Stimulated activated effector memory CD8-positive, alpha-beta T cell treated with anti-CD3 and anti-CD28 coated beads, Interleukin-12 subunit alpha, Interleukin-12 subunit beta, amount 100 ng/mL, for 72 hours (primary cell): ENCODE results near the gene SLC25A42.

ENCODE experiments used
- ATAC-seq: fragments of 150-1000 bp; cut with Tn5 transposase; 2 replicates; pipeline ENCODE4 v1.10.0; 2021
- DNase-seq, 2 donors: peaks; one replicate each; pipeline ENCODE4 v3.0.0; 2021 to 2022; ENCODE audit warnings: low spot score in 2 of 2
- H3K27ac Mint-ChIP-seq: one replicate; pipeline ENCODE4 v1.8.0; 2022; ENCODE audit warnings: mild to moderate bottlenecking, mixed read lengths
- H3K36me3 Mint-ChIP-seq: one replicate; pipeline ENCODE4 v1.8.0; 2022; ENCODE audit warnings: mild to moderate bottlenecking, mixed read lengths
- H3K4me1 Mint-ChIP-seq: one replicate; pipeline ENCODE4 v1.8.0; 2022; ENCODE audit warnings: mixed read lengths
- H3K4me3 Mint-ChIP-seq: one replicate; pipeline ENCODE4 v1.8.0; 2022; ENCODE audit warnings: mild to moderate bottlenecking, mixed read lengths
- H3K9me3 Mint-ChIP-seq: one replicate; pipeline ENCODE4 v1.8.0; 2022; ENCODE audit warnings: mixed read lengths

The SLC25A42 gene

DNA sequence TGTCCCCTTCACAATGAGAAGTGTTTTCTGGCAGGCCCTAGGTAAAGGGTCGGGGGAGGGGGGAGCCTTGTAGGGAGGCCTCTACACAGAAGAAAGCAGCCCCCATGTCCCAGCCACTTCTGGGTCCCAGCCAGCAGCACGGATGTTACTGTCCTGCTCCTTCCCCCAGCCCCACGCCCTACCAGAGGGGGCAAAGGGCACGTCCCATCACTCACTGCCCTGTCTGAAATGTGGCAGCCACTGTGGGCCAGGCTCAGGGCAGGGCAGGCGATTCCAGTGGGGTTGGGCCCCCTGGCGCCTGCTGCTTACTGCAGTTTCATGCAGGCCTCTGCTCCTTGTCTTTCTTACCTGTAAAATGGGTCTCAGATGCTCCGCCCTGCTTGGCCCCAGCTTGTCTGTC, 6.1 kb upstream of the SLC25A42 start:
- DNase-seq (no peak), ATAC-seq (no peak)
- Mint-ChIP-seq H3K27ac (no peak overlapping the region), H3K4me3 (no peak overlapping the region), H3K9me3 (no peaks in the 10 kb centered on the region), H3K4me1 (peaks cover 5% of the 10 kb centered on the region), H3K36me3 (peaks cover 33% of the 10 kb centered on the region)

DNA sequence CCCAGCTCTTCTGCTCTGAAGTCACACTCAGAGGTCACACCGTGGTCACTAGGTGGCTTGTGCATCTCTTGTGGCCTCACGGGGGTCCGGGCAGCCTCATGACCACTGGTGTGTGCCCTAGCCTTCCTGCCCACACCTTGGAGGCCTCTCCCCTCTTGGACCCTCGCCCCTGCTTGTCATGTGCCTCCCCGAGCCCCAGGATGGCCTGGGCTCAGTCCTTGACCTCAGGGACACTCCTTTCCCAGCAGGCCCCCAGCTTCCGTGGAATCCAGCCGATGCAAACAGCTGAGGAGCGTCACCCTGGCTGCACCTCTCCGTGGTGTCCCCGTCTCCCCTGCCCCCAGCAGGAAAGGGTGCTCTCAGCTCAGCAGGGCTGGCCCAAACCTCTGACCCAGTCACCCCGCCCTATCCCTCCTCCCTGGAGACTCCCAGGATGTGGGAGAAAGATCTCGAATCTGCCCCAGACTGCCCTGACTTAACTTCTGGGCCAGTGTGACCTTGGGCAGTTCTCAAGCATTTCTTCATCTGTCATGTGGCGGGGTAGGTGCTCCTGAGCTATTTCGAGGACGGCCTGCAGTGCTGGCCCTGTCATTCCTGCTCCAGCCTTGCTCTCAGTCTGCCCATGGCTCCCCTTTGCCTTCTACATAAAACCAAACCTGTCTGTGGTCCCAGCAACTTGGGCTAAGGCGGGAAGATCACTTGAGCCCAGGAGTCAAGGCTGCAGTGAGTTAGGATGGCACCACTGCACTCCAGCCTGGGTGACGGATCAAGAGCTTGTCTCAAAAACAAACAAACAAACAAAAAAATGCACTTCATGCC, 4.6 kb upstream of the SLC25A42 start:
- DNase-seq (no peak), ATAC-seq (no peak)
- H3K4me1 Mint-ChIP-seq: peaks cover 13% of the 10 kb centered on the region

DNA sequence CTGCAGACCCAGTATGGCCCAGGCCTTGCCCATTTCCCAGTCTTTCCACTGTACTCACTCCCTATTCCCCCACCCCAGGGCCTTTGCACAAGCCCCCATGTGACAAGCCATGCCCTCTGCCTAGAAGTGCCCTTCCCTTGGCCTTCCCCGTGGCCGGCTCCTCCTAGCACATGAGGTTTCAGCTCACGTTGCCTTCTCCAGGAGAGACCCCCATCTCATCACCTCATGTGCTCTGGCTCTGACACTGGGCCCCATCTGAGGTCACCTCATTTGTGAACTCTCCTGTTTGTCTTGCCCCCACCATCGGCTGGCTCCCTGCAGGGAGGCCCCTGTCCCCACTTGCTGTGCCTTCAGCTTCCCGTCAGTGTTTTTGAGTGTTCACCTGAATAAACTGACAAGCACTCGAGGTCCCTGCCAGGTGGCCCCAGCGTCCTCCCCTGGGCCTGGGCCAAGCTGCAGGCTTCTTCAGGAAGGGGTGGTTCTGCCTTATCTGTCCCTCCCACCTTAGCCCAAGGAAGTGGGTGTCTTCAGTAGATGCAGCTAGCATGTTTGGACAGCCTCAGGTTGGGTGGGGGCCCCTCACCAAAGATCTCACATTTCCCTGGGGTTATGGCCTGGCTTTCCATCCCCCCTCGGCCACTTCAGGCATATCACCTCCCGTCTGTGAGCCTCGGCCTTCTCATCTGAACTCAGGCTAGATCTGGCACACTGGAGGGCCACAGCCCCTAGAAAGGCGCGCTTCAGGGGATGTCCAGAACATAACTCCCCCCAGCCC, 3.8 kb upstream of the SLC25A42 start:
- H3K4me3 Mint-ChIP-seq: no peak overlapping the region
- DNase-seq: no peak
- H3K4me1 Mint-ChIP-seq: peaks cover 21% of the 10 kb centered on the region
- ATAC-seq: no peak
- peaks cover 24% of the 10 kb centered on the region for H3K36me3 Mint-ChIP-seq
- peak overlapping the region; percentile 58 for H3K27ac Mint-ChIP-seq
- no peaks in the 10 kb centered on the region for H3K9me3 Mint-ChIP-seq

More for the DNA sequence above, 4.6 kb upstream of the SLC25A42 start:
- H3K4me3 Mint-ChIP-seq: no peak overlapping the region
- peak overlapping the region; percentile 58 for H3K27ac Mint-ChIP-seq
- H3K9me3 Mint-ChIP-seq: no peaks in the 10 kb centered on the region
- peaks cover 25% of the 10 kb centered on the region for H3K36me3 Mint-ChIP-seq

DNA sequence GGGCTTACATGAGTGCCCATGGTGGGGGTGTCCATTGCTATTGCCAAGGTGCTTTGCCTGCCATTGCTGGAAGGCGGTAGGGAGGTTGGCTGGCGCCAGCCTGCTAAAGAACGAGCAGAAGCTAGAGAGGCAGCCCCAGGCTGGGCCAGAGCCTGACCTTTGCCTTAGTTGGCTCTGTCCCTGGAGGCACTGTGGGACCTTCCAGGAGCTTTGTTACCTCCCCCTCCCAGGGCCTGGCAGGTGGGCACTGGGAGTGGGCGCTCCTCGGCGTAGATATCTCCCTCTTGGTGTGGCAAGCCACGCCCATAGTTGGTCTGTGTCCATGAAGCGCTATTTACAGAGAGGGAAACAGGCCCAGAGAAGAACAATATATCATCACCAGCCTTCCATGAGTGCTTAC, 2.3 kb upstream of the SLC25A42 start:
- Mint-ChIP-seq H3K36me3 (peaks cover 15% of the 10 kb centered on the region), H3K27ac (no peak overlapping the region)

DNA sequence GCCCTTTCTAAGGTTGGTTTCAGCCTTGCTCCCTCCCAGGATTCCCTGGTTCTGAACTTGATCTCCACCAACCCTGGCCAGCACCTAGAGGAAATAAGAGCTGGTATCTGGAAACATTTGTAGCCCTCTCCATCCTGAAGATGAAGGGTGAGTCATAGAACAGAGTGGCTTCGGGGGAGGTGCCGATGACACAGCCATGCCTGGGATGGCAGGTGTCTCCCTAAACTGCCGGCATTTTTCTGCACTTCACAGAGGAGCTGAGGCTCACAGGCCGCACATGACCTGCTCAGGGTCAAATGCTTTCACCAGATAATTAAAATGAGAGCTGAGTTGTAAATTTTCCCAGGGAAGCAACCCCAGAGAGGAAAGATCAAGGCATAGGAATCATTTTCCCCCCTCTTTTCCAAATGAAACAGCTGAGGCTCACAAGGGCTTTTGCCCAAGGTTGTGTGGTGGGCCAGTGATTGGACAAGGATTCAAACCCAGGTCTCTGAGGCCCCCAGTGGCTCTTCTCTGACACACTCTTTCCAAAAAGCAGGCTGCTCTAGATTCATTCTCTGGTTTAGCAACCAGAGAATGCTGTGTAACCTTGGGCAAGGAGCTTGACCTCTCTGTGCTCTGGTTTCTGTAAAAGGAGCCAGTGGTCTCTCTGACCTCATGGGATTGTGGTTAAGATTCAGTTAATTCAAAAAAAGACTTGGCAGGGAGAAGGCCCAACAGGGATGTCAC, 1.2 kb upstream of the SLC25A42 start:
- H3K27ac Mint-ChIP-seq: peak overlapping the region; percentile 83
- H3K36me3 Mint-ChIP-seq: peaks cover 15% of the 10 kb centered on the region
- no peak for DNase-seq

More for the DNA sequence above, 2.3 kb upstream of the SLC25A42 start:
- no peak overlapping the region for H3K4me3 Mint-ChIP-seq
- DNase-seq (no peak), ATAC-seq (no peak)
- H3K4me1 Mint-ChIP-seq: peaks cover 25% of the 10 kb centered on the region
- no peaks in the 10 kb centered on the region for H3K9me3 Mint-ChIP-seq

DNA sequence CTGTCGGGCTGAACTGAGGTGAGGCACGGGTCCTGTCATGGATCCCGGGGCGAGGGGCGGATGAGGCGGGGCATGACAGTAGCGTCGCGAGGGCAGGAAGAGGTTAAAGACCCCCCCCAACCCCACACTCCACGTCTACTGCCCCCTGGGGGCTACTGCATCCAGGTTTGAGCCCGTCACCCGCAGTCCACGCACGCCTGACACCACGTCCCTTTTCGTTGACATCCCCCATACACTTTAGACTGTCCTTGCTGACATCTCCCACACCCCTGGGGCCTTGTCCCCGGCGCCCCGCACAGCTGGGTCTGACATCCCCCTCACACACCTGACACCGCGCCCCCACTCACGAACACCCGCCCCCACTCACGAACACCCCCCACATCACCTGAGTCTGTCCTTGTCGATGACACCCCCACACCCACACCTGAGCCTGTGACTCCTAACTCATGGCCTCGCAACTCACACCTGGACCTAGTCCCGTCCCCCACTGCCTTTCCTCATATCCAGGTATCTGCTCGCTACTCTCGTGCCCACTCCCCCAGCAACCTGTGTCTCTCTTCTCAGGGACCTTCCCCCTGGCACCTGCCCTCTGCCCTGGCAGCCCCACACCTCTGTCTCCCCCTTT, 416 bp downstream of the SLC25A42 start:
- DNase-seq: no peak
- H3K27ac Mint-ChIP-seq: peak overlapping the region; percentile 83
- no peak for ATAC-seq
- peak overlapping the region; percentile 92 for H3K4me3 Mint-ChIP-seq
- H3K9me3 Mint-ChIP-seq: no peaks in the 10 kb centered on the region
- peaks cover 29% of the 10 kb centered on the region for H3K4me1 Mint-ChIP-seq
- H3K36me3 Mint-ChIP-seq: peaks cover 7% of the 10 kb centered on the region

More for the DNA sequence above, 1.2 kb upstream of the SLC25A42 start:
- ATAC-seq: no peak
- H3K9me3 Mint-ChIP-seq: no peaks in the 10 kb centered on the region
- peaks cover 25% of the 10 kb centered on the region for H3K4me1 Mint-ChIP-seq
- peak overlapping the region; percentile 92 for H3K4me3 Mint-ChIP-seq

DNA sequence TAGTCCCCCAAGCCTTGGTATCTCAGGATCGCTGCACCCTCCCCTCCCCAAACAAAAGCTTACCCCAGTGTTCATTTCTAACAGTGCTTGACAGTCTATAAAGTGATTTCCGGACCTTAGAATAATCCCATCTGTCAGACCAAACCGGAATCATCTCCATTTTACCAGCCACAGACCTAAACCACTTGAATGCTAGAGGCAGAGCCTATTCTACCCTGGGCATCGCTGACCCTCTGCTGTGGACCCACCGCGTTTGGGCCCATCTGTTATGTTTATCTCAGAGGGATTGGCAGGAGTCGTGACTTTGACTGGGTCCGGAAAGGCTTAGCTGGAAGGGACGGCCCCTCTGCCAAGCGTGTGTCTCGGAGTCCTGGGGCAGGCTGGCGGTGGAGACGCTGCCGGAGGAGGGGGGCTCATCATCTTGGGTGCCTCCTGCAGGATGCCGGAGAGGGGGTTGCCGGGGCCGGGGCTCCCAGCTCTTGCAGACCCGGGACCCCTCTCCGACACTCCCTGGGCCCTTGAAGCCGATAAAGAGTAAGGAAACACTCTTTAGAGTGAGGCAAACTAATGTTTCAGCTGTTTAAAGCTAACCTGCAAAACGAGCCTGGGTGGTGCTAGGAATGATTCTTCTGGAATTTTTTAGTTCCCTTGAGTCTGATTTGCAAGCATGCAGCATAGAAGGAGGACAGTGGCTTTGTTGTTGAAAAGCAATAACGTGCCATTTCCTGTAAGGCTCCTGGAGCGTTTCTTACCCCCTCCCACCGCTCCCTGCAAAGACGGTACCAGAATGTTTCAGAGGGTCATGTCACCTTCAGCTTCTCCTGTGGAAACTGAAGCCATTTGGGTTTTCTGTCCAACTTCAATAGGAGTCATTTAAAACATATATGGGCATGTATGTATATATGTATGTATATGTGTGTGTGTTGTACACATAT, 1.3 kb downstream of the SLC25A42 start:
- DNase-seq (peak in 1 of 2 donors; percentile 72), ATAC-seq (no peak)
- peaks cover 6% of the 10 kb centered on the region for H3K36me3 Mint-ChIP-seq
- H3K4me1 Mint-ChIP-seq: peaks cover 34% of the 10 kb centered on the region
- H3K4me3 Mint-ChIP-seq: peak overlapping the region; percentile 92
- H3K27ac Mint-ChIP-seq: peak overlapping the region; percentile 83
- no peaks in the 10 kb centered on the region for H3K9me3 Mint-ChIP-seq

DNA sequence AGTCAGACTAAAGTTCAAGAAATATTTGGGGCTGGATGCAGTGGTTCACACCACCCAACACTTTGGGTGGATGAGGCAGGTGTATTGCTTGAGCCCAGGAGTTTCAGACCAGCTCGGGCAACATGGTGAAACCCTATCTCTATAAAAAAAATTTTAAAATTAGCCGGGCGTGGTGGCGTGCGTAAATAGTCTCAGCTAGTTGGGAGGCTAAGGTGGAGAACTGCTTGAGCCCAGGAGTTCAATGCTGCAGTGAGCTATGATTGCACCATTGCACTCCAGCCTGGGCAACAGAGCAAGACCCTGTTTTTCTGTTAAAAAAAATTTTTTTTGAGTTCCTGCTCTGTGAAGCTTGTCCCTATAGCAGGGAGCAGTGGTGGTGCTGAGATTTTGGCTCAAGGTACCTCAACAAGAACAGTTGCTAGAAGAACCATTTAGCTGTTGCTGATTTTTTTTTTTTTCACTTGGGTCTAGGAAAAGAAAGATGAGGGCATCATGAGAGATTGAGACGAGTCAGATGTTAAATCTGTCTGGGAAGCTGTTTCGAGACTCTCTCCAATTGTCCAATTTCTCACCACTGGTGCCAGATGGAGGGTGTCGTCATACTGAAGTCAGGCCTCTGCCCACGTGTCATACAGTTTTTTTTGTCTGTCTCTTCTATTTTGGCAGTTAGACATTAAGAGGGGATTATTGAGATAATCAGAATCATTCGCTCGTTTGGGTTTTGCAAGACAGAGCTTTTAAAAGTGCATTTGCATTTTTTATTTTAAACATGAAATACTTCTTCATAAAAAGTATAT, 3.7 kb downstream of the SLC25A42 start:
- Mint-ChIP-seq H3K4me3 (no peak overlapping the region), H3K27ac (no peak overlapping the region), H3K4me1 (peaks cover 32% of the 10 kb centered on the region), H3K9me3 (no peaks in the 10 kb centered on the region), H3K36me3 (peaks cover 7% of the 10 kb centered on the region)
- ATAC-seq (no peak), DNase-seq (no peak)

DNA sequence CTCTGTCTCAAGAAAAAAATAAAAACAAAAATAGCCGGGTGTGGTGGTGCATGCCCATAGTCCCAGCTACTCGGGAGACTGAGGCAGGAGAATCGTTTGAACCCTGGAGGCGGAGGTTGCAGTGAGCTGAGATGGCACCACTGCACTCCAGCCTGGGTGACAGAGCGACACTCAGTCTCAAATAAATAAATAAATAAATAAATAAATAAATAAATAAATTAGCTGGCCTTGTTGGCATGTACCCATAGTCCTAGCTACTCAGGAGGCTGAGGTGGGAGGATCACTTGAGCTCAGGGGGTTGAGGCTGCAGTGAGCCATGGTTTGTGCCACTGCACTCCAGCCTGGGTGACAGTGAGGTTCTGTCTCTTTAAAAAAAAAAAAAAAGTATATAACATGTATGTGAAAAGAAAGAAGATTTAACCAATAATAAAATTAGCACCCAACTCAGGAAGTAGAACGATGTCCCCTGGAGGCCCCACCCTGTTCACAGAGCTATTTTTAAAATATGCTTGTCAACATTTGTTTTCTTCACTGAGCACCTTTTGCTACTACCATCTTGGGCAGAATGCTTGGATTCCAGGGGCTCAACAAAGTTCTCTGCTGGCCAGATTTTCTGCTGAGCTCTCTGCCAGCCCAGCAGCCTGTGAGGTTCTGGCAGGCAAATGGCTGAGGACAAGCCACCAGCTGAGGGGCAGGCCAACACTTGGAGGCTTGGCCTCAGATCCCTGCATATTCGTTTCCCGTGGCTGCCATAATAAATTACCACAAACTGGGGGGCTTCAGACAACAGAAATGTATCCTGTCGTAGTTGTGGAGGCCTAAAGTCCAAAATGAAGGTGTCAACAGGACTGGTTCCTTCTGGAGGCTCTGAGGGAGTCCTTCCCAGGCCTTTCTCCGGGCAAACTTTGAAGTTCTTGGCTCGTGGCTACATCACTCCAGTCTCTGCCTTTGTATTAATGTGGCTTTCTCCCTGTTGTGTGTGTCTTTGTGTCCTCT, 5.2 kb downstream of the SLC25A42 start:
- H3K4me3 Mint-ChIP-seq: no peak overlapping the region

DNA sequence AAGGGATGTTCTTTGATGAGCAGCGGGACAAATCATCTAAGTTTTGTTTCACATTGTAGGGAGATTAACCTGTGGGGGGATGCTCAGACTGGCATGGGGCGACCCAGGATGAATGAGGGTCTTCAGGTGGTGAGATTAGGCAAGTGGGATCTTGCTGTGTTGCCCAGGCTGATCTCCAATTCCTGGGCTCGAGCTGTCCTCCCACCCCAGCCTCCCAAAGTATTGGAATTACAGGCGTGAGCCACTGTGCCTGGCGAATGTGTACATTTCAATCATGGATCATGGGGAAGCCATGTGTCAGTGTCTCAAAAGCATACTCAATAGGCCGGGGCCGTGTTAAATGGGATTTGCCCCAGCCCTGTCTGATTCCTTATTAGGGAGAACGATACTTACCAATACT, 8.1 kb downstream of the SLC25A42 start:
- peaks cover 17% of the 10 kb centered on the region for H3K36me3 Mint-ChIP-seq
- no peak for ATAC-seq
- no peak for DNase-seq
- H3K4me1 Mint-ChIP-seq: peaks cover 23% of the 10 kb centered on the region
- no peaks in the 10 kb centered on the region for H3K9me3 Mint-ChIP-seq
- no peak overlapping the region for H3K27ac Mint-ChIP-seq
- no peak overlapping the region for H3K4me3 Mint-ChIP-seq

More for the DNA sequence above, 5.2 kb downstream of the SLC25A42 start:
- ATAC-seq (no peak), DNase-seq (no peak)
- peaks cover 14% of the 10 kb centered on the region for H3K36me3 Mint-ChIP-seq
- peaks cover 31% of the 10 kb centered on the region for H3K4me1 Mint-ChIP-seq
- H3K9me3 Mint-ChIP-seq: no peaks in the 10 kb centered on the region
- peak overlapping the region; percentile 69 for H3K27ac Mint-ChIP-seq

DNA sequence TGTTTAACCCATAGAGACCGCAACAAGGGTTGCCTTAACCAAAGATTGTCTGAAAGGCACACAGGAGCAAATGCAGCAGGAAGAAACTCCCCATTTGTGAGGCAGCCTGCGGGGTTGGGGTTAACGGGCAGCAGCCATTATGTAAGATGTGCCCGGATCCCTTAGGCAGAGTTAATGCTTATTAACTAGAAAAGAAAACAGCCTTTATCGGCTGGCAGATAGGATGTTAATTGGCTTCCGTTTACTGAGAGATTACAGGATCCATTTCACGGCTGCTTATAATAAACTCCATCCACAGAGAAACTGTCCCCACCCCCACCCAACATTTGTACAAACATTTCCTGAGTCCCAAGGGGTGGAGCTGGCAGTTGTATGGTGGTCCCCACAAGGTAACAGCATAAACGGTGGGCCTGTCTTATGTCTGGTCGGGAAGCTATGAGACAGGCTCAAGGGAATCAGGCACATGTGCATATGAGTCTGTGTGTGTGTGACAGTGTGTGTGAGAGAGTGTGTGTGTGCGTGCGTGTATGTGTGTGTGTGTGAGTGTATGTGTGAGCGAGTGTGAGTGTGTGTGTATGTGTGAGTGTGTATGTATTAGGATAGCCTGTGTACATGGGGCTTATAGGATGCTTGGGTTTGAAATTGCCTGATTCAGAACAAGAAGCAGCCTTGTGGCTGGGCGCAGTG, 10.5 kb downstream of the SLC25A42 start:
- DNase-seq (no peak), ATAC-seq (no peak)
- H3K36me3 Mint-ChIP-seq: peaks cover 19% of the 10 kb centered on the region
- H3K27ac Mint-ChIP-seq: no peak overlapping the region
- H3K9me3 Mint-ChIP-seq: no peaks in the 10 kb centered on the region
- H3K4me3 Mint-ChIP-seq: no peak overlapping the region
- H3K4me1 Mint-ChIP-seq: peaks cover 34% of the 10 kb centered on the region

DNA sequence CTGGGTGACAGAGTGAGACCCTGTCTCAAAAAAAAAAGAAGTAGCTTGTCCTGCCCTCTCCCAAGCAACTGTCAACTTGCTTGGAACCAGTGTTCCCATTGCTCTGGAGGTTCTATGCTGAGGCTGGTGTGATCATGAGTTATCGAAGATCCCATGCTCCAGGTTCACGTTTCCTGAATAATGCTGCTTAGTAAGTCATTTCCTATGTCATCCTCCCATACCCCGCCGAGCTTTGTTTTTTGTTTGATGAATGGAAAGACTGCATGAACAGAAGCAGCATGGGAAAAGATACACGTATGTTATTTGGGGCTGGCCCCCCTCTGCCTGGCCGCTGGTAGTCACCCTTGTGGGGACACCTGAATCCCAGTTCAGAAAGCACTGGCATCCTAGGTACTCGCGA, 11.3 kb downstream of the SLC25A42 start:
- H3K36me3 Mint-ChIP-seq: peaks cover 19% of the 10 kb centered on the region
- H3K4me1 Mint-ChIP-seq: peaks cover 37% of the 10 kb centered on the region
- H3K27ac Mint-ChIP-seq: no peak overlapping the region
- ATAC-seq: no peak
- no peaks in the 10 kb centered on the region for H3K9me3 Mint-ChIP-seq
- DNase-seq: no peak
- H3K4me3 Mint-ChIP-seq: no peak overlapping the region
